EL (cell line): ENCODE results near the gene FAM222B.
"Not testable (repeated sequence)": the region's sequence is repeated elsewhere in the genome, so short reads cannot be mapped to it uniquely, and the experiment has no call there.

ENCODE experiments used
- DNase-seq: peaks from one replicate; pipeline ENCODE4 v3.0.0-alpha.2; 2016

Gene FAM222B

GRCh38 chr17:28842282-28843012, at the start of gene FAM222B:
FAM222B (minus strand) TSS chr17:28842790; CDS start chr17:28766667, 76,123 bp downstream.
- DNase-seq: peak; percentile 87

- DNase-seq: no peak
Measured at GRCh38 chr17:28892024-28892423, 49.4 kb upstream of the FAM222B start.

- no peak for DNase-seq
Measured at GRCh38 chr17:28891201-28891600, 48.6 kb upstream of the FAM222B start.

- DNase-seq: no peak
Measured at GRCh38 chr17:28889996-28890395, 47.4 kb upstream of the FAM222B start.

GRCh38 chr17:28888832-28889231, 46.2 kb upstream of the FAM222B start:
- no peak for DNase-seq

- no peak for DNase-seq
Measured at GRCh38 chr17:28887871-28888471, 45.4 kb upstream of the FAM222B start.

GRCh38 chr17:28885951-28886350, 43.4 kb upstream of the FAM222B start:
- no peak for DNase-seq

- DNase-seq: no peak
Measured at GRCh38 chr17:28885363-28885762, 42.8 kb upstream of the FAM222B start.

- no peak for DNase-seq
Measured at GRCh38 chr17:28883967-28884702, 41.5 kb upstream of the FAM222B start.

GRCh38 chr17:28882154-28882895, 39.7 kb upstream of the FAM222B start:
- DNase-seq: no peak

GRCh38 chr17:28881533-28882056, 39.0 kb upstream of the FAM222B start:
- no peak for DNase-seq

GRCh38 chr17:28880572-28880945, 38.0 kb upstream of the FAM222B start:
- no peak for DNase-seq

- no peak for DNase-seq
Measured at GRCh38 chr17:28879886-28880571, 37.4 kb upstream of the FAM222B start.

- DNase-seq: peak; percentile 36
Measured at GRCh38 chr17:28878981-28879380, 36.4 kb upstream of the FAM222B start.

- DNase-seq: peak; percentile 31
Measured at GRCh38 chr17:28878158-28878910, 35.7 kb upstream of the FAM222B start.

- DNase-seq: not testable (repeated sequence)
Measured at GRCh38 chr17:28877150-28877711, 34.6 kb upstream of the FAM222B start.

GRCh38 chr17:28875848-28876550, 33.4 kb upstream of the FAM222B start:
- DNase-seq: no peak

- no peak for DNase-seq
Measured at GRCh38 chr17:28874750-28875149, 32.2 kb upstream of the FAM222B start.

- no peak for DNase-seq
Measured at GRCh38 chr17:28873839-28874238, 31.2 kb upstream of the FAM222B start.

- DNase-seq: no peak
Measured at GRCh38 chr17:28871056-28871579, 28.5 kb upstream of the FAM222B start.
